Ascending aorta (tissue), 2 donors: Measurements from ENCODE around the gene BEND7. TPM values are rescaled to one million over a fixed set of nuclear protein-coding genes. Genes with fewer than 3 reads are reported as not detected.
A peak's percentile ranks its signal among the peaks of the same experiment; 100 is the strongest.

Experiments
- DNase-seq, 2 donors: peaks; one replicate each; pipeline ENCODE4 v3.0.0-alpha.2; 2019; ENCODE audit warnings: low spot score in 2 of 2
- H3K27ac ChIP-seq, 2 donors: fragments of 200-600 bp; sonication (generic); one replicate each; pipeline ENCODE4 v1.5.1; 2016 to 2017; ENCODE audit warnings: mild to moderate bottlenecking in 1 of 2
- H3K27me3 ChIP-seq: fragments of 200-600 bp; sonication (generic); one replicate; pipeline ENCODE4 v1.5.1; 2017
- H3K36me3 ChIP-seq, 2 donors: fragments of 200-600 bp; sonication (generic); one replicate each; pipeline ENCODE4 v1.5.1; 2016
- H3K4me1 ChIP-seq, 2 donors: fragments of 200-600 bp; sonication (generic); one replicate each; pipeline ENCODE4 v1.5.1; 2016 to 2017; ENCODE audit warnings: mild to moderate bottlenecking in 1 of 2
- H3K4me3 ChIP-seq, 2 donors: fragments of 200-600 bp; sonication (generic); one replicate each; pipeline ENCODE4 v1.5.1; 2016 to 2017; ENCODE audit warnings: mild to moderate bottlenecking in 1 of 2
- H3K9me3 ChIP-seq, 2 donors: fragments of 200-600 bp; sonication (generic); one replicate each; pipeline ENCODE4 v1.5.1; 2016
- intact Hi-C: fragments of 100-400 bp; cut with DNase I; formaldehyde crosslinking; loops from one replicate; pipeline ENCODE4 v1.15.1; 2023
- total RNA-seq: library from RNA; depleted of rRNA; stranded (reverse); fragments of >200 nt; gene quantifications from one replicate; pipeline ENCODE4 v1.1.0, GENCODE V29; 2016
- TF ChIP-seq, protein P1 (sequence below), 3 experiments: fragments of 200-600 bp in 2 of 3; fragments of 450-650 bp in 1 of 3; sonication (generic) in 2 of 3; IDR thresholded peaks; one replicate each; pipeline ENCODE4 v1.5.1; 2016 to 2019; ENCODE audit warnings: antibody characterized with exemption in 3 of 3, mild to moderate bottlenecking in 1 of 3, moderate library complexity in 1 of 3

The BEND7 gene
- total RNA-seq, 1 donor from 2014 or later, result 6.9 TPM

DNA sequence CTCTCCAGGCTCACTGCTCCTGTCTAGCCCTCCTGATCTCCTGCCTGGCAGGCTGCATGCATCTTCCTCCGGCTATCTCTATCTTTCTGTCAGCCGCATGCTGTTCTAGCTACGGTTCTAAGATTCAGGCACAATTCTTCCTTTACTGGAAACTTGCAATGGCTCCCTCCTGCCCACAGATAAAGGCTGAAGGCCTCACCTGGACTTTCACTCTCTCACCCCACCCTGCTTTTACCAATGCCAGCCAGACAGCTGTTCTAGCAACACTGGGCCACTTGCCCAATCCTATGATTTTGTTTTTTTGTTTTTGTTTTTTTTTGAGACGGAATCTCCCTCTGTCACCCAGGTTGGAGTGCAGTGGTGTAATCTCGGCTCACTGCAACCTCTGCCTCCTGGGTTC is 38.3 kb downstream of the BEND7 start:
- Histone ChIP-seq H3K4me3 (no peak overlapping the region), H3K36me3 (peaks cover 0 to 16% of the 10 kb centered on the region in 2 donors), H3K27ac (no peak overlapping the region), H3K4me1 (no peaks in the 10 kb centered on the region), H3K27me3 (no peaks in the 10 kb centered on the region), H3K9me3 (no peaks in the 10 kb centered on the region)
- TF ChIP-seq, protein P1, sequence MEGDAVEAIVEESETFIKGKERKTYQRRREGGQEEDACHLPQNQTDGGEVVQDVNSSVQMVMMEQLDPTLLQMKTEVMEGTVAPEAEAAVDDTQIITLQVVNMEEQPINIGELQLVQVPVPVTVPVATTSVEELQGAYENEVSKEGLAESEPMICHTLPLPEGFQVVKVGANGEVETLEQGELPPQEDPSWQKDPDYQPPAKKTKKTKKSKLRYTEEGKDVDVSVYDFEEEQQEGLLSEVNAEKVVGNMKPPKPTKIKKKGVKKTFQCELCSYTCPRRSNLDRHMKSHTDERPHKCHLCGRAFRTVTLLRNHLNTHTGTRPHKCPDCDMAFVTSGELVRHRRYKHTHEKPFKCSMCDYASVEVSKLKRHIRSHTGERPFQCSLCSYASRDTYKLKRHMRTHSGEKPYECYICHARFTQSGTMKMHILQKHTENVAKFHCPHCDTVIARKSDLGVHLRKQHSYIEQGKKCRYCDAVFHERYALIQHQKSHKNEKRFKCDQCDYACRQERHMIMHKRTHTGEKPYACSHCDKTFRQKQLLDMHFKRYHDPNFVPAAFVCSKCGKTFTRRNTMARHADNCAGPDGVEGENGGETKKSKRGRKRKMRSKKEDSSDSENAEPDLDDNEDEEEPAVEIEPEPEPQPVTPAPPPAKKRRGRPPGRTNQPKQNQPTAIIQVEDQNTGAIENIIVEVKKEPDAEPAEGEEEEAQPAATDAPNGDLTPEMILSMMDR (IDR thresholded peaks at IDR 0.05), result no peak
- DNase-seq, result no peak
- intact Hi-C loops, result no loop called here

- TF ChIP-seq, protein P1 (IDR thresholded peaks at IDR 0.05), result no peak
- no peaks in the 10 kb centered on the region for H3K27me3 ChIP-seq
- H3K9me3 ChIP-seq, result no peaks in the 10 kb centered on the region
- H3K4me1 ChIP-seq, result no peaks in the 10 kb centered on the region
- DNase-seq, result no peak
- intact Hi-C loops, result no loop called here
- no peak overlapping the region for H3K27ac ChIP-seq
- H3K36me3 ChIP-seq, result peaks cover 0 to 17% of the 10 kb centered on the region in 2 donors
- H3K4me3 ChIP-seq, result no peak overlapping the region
Observed at GRCh38 chr10:13489035-13489599, 39.7 kb downstream of the BEND7 start.

- Histone ChIP-seq H3K27ac (no peak overlapping the region), H3K27me3 (no peaks in the 10 kb centered on the region), H3K9me3 (no peaks in the 10 kb centered on the region), H3K36me3 (peaks cover 0 to 23% of the 10 kb centered on the region in 2 donors), H3K4me1 (no peaks in the 10 kb centered on the region), H3K4me3 (no peak overlapping the region)
- intact Hi-C loops, result no loop called here
- TF ChIP-seq, protein P1 (IDR thresholded peaks at IDR 0.05), result peak in 1 of 3 experiments; percentile 20
- no peak for DNase-seq
Observed at GRCh38 chr10:13485623-13486022, 43.2 kb downstream of the BEND7 start.

DNA sequence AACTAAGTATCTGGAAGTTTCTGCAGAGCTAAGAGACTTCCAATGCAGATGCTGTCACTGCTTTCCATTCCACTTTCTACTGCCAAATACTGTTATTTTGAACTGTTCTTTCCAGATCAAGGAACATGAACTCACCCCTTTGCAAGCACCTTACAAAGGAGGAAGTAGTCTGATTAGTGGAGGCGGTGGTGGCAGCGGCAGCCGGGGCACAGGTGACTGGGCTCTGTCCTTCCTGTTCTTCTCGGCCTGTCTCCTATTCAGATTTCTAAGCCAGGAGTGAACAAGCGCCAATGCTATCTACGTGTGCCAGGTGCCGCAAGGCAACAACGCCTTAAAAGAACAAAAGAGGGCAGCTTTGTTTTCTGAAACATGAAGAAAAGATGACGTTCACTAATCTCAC is 44.9 kb downstream of the BEND7 start:
- Histone ChIP-seq H3K4me3 (no peak overlapping the region), H3K36me3 (peaks cover 0 to 32% of the 10 kb centered on the region in 2 donors), H3K4me1 (no peaks in the 10 kb centered on the region), H3K27me3 (no peaks in the 10 kb centered on the region), H3K9me3 (no peaks in the 10 kb centered on the region), H3K27ac (no peak overlapping the region)
- TF ChIP-seq, protein P1 (IDR thresholded peaks at IDR 0.05), result no peak
- intact Hi-C loops, result no loop called here
- no peak for DNase-seq

- no peak overlapping the region for H3K4me3 ChIP-seq
- TF ChIP-seq, protein P1 (IDR thresholded peaks at IDR 0.05), result no peak
- H3K4me1 ChIP-seq, result no peaks in the 10 kb centered on the region
Observed at GRCh38 chr10:13483073-13483472, 45.7 kb downstream of the BEND7 start.

GRCh38 chr10:13481690-13482089 is 47.1 kb downstream of the BEND7 start:
- H3K27me3 ChIP-seq, result no peaks in the 10 kb centered on the region
- TF ChIP-seq, protein P1 (IDR thresholded peaks at IDR 0.05), result no peak
- intact Hi-C loops, result no loop called here
- H3K4me1 ChIP-seq, result no peaks in the 10 kb centered on the region
- no peaks in the 10 kb centered on the region for H3K9me3 ChIP-seq
- DNase-seq, result no peak
- H3K27ac ChIP-seq, result no peak overlapping the region
- H3K36me3 ChIP-seq, result peaks cover 0 to 32% of the 10 kb centered on the region in 2 donors
- H3K4me3 ChIP-seq, result no peak overlapping the region

More at GRCh38 chr10:13483073-13483472, 45.7 kb downstream of the BEND7 start:
- Histone ChIP-seq H3K9me3 (no peaks in the 10 kb centered on the region), H3K27ac (no peak overlapping the region), H3K27me3 (no peaks in the 10 kb centered on the region), H3K36me3 (peaks cover 0 to 32% of the 10 kb centered on the region in 2 donors)
- DNase-seq, result no peak
- intact Hi-C loops, result no loop called here
